Measurements from ENCODE around the gene ATXN10.

The ATXN10 gene

GRCh38 chr22:45632791-45633515 is 38.7 kb upstream of the ATXN10 start:
- H3K4me3 ChIP-seq (ENCODE audit: low read depth, low read length) = no peak overlapping the region
- no peak for DNase-seq

GRCh38 chr22:45636683-45637082 is 35.0 kb upstream of the ATXN10 start:
- no peak overlapping the region for H3K27ac ChIP-seq
- TF ChIP-seq CTCF (IDR thresholded peaks at IDR 0.05; ENCODE audit: low read depth, low read length) = no peak
- H3K36me3 ChIP-seq = no peaks in the 10 kb centered on the region
- no peak for DNase-seq
- H3K9me3 ChIP-seq (ENCODE audit: severe bottlenecking) = no peaks in the 10 kb centered on the region
- no peaks in the 10 kb centered on the region for H3K27me3 ChIP-seq (ENCODE audit: insufficient read depth, low read depth, severe bottlenecking)
- H3K4me3 ChIP-seq (ENCODE audit: low read depth, low read length) = no peak overlapping the region

More at GRCh38 chr22:45632791-45633515, 38.7 kb upstream of the ATXN10 start:
- H3K36me3 ChIP-seq = no peaks in the 10 kb centered on the region
- no peaks in the 10 kb centered on the region for H3K9me3 ChIP-seq (ENCODE audit: severe bottlenecking)
- no peak for TF ChIP-seq CTCF (IDR thresholded peaks at IDR 0.05; ENCODE audit: low read depth, low read length)
- H3K27me3 ChIP-seq (ENCODE audit: insufficient read depth, low read depth, severe bottlenecking) = no peaks in the 10 kb centered on the region
- no peak overlapping the region for H3K27ac ChIP-seq

GRCh38 chr22:45638197-45638596 is 33.4 kb upstream of the ATXN10 start:
- no peak for DNase-seq
- Histone ChIP-seq H3K36me3 (no peaks in the 10 kb centered on the region), H3K4me3 (ENCODE audit: low read depth, low read length) (no peak overlapping the region), H3K27ac (no peak overlapping the region), H3K9me3 (ENCODE audit: severe bottlenecking) (no peaks in the 10 kb centered on the region), H3K27me3 (ENCODE audit: insufficient read depth, low read depth, severe bottlenecking) (no peaks in the 10 kb centered on the region)
- TF ChIP-seq CTCF (IDR thresholded peaks at IDR 0.05; ENCODE audit: low read depth, low read length) = no peak

- H3K27ac ChIP-seq = no peak overlapping the region
- no peaks in the 10 kb centered on the region for H3K9me3 ChIP-seq (ENCODE audit: severe bottlenecking)
- H3K27me3 ChIP-seq (ENCODE audit: insufficient read depth, low read depth, severe bottlenecking) = no peaks in the 10 kb centered on the region
- DNase-seq = no peak
- H3K4me3 ChIP-seq (ENCODE audit: low read depth, low read length) = no peak overlapping the region
- TF ChIP-seq CTCF (IDR thresholded peaks at IDR 0.05; ENCODE audit: low read depth, low read length) = no peak
- no peaks in the 10 kb centered on the region for H3K36me3 ChIP-seq
Observed at GRCh38 chr22:45638834-45639746, 32.5 kb upstream of the ATXN10 start.

- Histone ChIP-seq H3K27me3 (ENCODE audit: insufficient read depth, low read depth, severe bottlenecking) (peaks cover 2% of the 10 kb centered on the region), H3K36me3 (no peaks in the 10 kb centered on the region), H3K4me3 (ENCODE audit: low read depth, low read length) (no peak overlapping the region), H3K9me3 (ENCODE audit: severe bottlenecking) (no peaks in the 10 kb centered on the region), H3K27ac (no peak overlapping the region)
- no peak for TF ChIP-seq CTCF (IDR thresholded peaks at IDR 0.05; ENCODE audit: low read depth, low read length)
- no peak for DNase-seq
Observed at GRCh38 chr22:45639747-45640102, 31.9 kb upstream of the ATXN10 start.
